Stimulated activated CD8-positive, alpha-beta memory T cell treated with anti-CD3 and anti-CD28 coated beads, Interleukin-4, amount 100 ng/mL, for 4 hours (primary cell): Measurements from ENCODE around the gene ESPL1.

Experiments
- DNase-seq, 2 donors: peaks; one replicate each; pipeline ENCODE4 v3.0.0-alpha.2; 2020; ENCODE audit warnings: low read depth in 2 of 2, low spot score in 1 of 2

Gene ESPL1

DNA sequence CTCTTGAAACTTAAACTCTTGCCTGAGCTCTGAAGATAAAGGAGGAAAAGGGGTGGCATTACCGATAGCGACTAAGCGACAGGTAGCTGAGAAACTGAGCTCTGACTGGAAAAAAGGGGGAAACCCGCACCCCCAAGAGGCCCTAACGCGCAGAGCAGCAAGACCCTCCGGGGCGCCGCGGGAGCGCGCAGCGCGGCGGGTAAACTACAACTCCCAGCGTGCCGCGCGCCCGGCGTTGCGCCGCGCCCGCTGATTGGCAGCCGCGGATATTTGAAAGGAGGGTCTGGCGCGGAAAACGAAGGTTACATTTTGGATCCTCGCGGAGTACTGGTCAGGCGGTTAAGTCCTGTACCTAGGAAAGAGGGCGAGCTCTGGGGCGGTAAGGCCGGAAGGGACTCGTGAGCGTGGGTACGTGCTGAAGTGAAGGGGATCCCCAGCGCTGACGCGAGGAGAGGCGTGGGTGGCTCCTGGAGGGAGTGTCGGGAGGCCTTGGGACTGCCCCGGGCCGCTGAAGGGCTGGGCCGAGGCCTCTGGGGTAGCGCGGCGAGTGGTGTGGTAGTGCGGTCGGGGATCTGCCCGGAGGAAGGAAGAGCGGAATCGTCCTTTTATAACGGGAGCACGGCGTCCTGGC, at the start of gene ESPL1:
ESPL1 (plus strand) TSS at position 301 of the 631 bp plus-strand sequence. CDS start 468 bp downstream, outside the sequence.
- DNase-seq, result peak; percentile 67 to 69

DNA sequence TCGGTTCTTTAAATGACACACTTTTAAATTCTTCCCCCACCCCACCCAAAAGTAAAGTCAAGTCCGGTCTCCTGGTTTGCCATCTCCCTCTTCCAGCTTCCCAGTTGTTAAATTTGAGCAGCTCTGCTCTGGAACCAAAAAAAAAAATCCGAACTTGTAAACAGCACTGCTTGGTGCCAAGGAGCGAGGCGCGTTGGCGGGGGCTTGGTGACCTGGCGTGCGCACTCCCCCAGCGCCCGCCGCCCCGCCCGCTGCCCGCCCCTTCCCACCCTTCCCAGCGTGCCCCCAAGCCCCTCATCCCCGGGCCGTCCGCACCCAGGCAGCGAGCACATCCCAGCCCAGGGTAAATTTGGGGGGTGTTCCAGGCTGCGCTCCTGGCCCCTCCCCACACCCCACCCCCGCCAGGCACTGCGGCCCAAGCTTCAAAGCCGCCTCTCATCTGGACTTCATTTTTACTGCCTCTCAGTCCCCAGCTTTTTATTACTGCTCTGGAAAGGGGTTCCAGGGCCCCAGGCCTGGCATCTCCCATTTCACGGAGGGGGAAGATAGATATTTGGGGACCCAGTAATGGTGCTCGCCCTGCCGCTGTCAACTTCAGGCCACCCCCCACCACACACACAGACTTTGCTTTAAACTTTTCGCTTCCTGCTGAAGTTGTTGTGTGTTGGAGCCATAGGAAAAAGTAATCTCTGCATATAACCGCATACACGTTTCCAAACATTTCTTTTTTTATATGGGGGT, 49.4 kb upstream of the ESPL1 start:
- DNase-seq, result no peak

DNA sequence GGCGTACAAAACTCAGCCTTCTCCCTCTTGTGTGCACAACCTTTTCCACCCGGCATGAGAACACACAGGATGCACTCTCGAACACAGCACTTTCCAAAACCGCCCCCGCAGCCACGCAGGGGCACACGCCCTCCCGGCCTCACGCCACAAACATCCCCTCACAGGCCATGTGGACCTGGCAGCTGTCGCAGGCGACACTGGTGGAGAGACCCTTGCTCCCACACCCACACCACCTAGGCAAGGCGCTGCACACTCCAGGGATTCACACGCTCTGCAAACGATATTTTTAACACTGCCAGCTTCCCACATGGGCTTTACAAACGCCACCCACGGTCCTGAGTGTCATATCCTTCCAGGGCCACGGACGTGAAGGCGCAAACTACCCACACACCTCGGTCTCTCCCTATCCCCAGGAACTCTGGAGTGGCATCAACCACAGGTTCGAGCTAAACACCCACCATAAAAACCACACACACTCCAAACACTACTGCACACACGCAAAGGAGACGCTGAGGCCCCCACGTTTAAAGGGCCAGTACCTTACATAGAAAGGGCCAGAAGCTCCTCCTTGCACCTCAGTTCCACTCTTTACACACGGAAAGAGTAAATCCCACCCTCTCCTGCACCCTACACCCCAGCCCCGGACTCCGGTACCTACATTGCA, 48.7 kb upstream of the ESPL1 start:
- peak; percentile 35 to 62 for DNase-seq

DNA sequence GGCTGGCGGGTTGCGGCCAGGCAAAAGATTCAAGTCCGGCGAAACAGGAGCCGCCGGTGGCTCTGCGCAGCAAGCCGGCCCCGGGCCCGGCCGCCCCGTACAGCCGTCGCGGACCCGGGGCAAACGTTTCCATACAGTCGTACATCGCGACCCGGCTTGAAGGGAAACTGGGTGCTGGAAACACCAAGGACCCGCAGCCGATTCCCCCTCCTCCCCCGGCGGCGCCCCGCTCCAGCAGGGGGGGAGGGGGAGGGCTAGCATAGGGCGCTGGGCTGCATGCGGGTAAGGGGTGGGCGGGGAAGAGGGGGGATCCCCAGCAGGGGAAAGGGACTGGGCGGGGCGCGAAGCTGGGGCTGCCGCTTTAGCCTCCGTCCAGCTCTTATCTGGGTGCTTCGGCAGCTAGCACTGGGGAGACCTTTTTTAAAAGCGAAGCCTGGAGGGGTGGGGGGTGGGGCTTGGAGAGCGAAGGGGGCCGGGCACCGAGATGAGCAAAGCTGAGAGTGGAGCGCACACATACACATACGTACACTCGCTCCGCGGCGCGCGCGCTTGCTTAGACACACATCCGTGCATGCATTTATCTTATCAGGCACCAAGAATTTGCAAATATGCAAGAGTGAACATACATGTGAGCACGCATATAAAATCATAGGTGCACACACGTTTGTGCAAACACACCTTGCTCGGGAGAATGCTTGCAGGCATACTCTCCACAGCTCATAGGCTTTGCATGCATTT, 48.0 kb upstream of the ESPL1 start:
- peak; percentile 40 to 54 for DNase-seq

DNA sequence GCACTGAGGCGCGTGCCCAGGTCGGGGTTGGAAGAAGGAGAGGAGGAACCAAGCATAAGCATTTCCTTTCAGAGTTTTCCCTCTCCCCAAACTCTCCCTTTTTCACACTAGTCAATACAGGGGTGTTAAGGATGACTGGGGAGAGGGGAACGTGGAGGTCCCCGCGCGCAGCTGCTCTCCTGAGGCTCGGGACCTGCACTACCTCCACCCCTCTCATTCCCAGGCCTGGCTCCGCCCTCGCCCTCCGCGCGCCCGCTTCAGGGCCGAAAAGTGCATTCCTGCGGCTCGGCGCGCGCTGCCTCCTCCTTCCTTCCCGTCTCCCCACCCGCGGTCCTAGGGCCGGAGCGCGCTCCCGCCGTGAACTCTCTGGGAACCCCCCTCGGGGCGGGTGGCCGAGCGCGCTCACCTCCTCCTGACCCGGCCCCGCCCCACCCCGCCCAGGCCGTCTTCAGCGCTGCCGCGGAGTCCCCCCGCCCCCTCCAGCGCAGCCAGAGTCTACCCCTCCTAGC, 47.4 kb upstream of the ESPL1 start:
- DNase-seq, result peak; percentile 37 to 68

DNA sequence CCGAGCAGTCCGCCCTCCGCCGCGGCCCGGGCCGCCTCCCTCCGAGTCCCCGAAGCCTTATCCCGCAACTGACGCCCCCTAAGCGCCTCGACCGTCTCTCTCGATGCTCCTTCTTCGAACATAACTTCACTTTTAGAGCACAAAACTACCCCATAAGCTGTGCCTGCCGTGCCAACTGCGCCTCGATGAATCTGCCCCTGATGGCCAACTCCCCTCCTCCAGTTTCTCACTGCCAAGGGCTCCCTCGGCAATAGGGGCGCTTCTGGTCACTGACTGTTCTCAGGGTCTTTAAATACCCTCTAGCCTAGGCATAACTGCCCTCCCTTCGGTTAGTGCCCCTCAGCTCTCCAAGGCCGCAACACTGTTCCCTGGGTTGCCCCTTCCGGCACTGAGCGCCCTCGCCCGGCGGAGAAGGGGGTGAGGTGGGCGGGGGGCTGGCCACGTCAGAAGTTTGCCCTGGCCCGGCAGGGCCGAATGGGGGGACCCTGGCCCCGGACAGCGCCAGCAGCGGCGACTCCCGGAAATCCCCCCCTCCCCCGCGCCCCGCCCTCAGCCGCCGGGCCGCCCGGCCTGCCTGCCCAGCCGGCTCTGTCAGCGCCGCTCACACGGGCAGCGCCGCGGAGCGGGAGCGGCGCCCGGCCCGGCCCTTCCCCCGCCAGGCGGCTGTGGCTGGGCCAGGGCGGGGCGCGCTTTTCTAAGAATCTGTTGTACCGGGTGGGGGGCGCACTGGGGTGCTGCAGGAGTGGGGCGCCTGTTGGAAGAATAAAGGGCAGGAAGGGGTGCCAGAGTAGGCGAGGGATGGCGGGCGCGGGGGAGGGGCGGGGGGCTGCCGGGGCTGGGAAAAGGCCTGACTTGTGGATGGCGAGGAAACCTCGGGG, 46.7 kb upstream of the ESPL1 start:
- DNase-seq, result no peak

DNA sequence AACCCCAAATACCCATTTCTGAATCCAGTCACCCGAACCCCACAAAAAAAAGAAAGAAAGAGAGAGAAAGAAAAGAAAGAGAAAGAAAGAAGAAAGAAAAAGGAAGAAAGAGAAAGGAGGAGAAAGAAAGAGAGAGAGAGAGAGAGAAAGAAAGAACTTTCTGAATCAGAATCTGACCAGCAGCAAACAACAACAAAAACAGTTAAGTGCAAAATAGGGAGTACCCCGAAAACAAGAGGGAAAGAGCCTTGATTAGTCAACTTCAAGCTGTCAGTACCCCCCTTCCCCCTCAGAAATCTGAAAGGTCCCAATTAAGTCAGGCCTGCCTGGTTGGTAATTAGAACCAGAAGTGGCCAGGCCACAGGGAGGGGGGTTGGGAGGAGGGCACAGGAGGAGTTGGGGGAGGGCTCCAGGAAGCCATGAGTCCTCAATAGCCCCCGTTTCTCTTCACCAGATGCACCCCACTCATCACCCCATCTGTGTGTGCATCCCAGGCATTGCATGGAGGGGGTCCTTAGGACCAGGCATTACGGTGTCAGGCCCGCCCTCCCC, 45.9 kb upstream of the ESPL1 start:
- DNase-seq, result no peak

DNA sequence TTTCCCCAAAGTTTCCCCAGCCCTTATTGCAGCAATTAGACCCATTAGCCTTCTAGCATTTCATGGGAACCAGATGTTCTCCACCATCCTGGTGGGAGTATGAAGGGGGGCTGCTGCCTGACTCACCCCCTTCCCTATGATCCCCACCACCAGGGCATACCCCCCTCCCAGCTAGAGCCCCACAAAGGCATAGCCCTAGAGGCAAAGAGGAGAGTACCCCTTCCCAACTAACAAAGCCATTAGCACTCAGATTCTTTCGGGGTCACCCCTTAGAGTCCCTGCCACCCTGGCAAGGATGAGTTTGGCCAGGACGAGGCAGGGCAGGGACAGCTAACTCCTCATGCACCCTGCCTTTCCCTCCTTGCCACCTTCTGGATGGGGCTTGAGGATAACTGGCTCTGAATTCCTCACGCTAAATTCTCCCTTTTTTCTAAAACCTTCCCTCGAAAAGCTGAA, 45.3 kb upstream of the ESPL1 start:
- no peak for DNase-seq

DNA sequence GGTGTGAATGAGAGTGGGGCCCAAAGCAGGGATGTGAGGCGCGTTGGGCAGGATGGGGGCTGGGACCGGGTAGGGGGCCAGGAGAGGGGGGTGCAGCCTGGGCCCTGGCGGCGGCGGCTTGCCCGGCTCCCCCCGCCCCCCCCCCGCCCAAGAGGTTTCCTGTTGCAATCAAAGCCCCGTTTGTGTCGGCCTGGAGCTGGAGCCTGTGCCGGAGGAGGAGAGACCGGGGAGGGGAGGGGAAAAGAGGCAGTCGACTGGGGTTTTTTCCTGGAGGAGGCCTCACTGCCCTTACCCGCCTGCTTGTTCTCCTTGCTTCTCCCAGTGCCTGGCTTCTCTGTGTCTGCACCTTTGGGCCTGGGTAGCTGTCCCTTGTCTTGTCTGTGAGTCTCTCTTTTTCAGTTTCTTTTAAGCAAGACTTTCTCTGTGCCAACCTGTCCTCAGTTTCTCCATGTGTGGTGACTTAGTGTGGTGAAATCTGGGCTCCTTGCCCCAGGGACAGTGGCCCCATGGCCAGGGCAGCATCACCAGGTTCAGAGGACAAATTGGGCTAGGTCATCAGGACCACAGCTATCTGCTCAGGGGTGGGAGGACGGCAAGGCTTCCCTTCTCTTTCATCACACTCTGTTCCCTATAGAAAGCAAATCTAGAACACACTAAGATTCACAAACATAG, 44.6 kb upstream of the ESPL1 start:
- DNase-seq, result no peak

DNA sequence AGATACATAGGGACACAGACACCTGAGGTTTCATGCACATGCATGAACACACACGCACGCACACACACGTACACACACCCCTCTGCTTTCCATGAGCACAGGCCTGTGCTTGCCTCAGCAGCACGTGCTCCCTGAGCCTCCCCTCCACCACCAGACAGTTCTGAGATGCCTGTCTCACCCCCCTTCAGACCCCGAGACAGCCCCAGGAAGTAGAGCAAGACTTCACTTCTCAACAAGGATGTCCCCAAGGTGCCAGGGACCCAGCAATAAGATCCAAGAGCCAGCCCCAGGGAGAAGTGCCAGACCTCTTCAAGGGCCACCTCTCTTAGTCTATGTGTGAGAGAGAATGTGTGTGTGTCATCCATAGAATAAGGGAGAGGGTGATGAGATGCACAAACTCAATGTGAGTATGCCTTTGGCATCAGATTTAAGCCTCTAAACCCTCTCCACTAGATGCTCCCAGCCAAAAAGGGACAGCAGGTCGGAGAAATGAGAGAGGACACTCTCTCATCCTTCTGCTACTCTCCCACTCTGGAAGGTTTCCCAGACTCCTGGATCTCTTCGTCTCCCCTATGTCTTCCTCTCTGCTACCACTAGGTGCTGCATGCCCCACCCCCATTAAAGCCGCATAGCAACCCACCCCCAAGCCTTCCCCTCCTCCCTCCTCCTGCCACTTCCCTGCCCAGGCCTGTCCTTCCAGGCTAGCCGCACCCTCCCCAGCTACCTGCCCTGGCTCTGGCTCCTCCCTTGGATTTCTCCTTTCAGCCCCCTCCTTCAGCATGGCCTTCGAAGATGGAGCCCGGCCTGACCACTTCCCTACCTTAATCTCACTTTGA, 43.8 kb upstream of the ESPL1 start:
- no peak for DNase-seq

DNA sequence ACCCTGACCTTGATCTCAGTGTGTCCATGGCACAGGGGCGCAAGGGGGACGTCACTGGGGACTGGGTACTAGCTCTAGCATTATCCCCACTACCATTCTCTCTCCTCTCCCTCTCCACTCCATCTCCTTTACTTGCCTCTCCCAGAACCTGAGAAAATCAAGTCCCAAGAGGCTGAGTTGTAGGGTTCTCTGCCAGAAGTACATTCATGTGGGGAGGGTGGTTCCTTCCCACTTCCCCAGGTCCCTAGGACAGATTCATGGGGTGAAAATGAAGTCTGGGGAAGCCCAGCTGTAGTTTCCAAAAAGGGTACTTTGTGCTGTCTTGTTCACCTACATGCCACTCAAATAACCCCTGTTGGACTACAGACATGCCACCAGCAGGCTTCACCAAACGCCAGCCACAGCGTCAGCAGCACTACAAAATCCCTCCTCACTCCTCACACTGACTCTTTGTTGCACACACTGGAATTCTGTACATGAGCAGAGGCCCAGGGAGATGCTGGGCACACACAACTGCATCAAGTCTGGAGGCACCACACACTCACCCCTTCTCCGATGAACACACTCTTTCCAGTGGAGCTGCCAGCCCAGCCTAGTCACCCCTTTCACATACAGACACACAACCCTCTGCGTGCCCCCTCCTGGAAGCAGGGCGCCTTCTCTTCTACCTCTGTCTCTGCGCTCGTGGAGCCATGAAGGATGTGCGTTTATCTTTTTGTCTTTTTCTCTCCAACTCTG, 43.0 kb upstream of the ESPL1 start:
- no peak for DNase-seq

DNA sequence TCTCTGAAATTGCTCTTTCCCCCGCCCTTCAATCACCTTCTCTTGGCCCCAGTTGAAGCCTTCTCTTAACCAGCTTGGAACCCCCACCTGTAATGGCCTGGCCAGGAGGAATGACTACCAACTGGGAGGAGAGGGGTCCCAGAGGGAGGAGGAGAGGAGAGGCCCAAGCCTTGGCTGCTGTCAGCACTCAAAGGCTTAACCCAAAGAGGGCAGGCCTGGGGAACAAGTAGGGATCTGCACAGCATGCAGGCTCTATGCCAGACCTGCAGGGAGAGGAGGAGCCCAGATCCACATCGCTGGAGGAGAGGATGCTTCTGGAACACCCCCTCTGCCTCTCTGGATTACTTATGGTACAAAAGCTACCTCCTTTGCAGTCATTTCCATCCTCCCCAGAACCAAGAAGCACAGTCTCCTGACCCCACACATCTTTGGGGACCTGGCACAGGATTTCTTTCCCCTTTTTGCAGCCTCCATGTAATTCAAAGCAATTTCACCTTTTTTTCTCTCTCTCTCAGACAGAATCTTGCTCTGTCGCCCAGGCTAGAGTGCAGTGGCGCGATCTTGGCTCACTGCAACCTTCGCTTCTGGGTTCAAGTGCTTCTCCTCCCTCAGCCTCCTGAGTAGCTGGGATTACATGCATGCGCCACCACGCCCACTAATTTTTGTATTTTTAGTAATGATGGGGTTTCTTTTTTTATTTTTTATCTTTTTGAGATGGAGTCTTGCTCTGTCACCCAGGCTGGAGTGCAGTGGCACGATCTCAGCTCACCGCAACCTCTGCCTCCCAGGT, 42.3 kb upstream of the ESPL1 start:
- DNase-seq, result no peak

DNA sequence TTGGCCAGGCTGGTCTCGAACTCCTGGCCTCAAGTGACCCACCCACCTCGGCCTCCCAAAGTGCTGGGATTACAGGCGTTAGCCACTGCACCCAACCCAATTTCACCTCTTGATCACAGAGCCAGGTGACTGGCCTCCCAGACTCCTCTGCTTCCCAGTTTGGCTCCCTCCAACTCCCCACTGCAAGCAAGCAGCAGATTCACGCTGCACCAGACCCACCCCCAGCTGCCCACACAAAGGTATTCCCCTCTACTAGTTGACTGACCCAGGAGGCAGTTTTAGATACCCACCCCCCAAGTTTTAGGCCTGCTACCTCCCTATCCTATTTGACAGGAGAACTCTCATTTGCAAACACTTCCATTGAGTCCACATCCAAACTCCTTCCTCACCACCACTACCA, 41.3 kb upstream of the ESPL1 start:
- DNase-seq, result no peak

DNA sequence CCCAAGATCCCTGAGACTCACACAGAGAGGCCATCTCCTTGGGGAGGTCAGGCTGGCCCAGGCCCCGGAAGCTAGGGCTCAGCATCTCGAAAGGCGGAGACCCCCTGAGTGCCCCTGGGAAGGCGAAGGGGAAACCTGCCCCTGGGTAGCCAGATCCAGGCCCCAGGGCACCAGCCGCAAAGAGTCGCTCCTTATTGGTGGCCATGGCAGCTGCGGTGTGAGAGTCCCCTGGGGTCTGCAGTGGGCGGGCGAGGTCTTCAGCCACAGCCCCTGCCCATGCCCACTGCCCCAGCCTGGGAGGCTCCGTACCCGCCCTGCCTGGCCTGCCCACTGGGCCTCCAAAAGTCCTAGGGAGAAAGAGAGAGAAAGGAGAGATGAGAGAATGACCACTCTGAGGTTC, 40.8 kb upstream of the ESPL1 start:
- DNase-seq, result no peak

DNA sequence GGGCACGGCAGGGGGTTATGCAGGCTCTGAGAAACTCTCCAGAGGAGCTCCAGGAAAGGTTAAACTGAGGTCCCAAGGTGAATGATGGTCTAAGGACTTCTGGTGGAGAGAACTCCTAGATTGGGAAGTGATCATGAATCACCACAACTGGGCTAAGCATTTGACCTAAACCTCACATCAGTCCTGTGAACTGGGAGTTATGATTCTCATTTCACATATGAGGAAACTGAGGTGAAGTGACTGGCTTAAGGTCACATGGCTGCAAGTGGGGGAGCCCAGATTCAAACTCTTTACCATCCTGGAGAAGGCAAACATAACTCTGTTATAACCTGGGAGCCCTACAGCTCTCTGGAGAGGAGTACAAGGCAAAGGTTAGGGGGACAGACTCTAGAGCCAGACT, 40.3 kb upstream of the ESPL1 start:
- DNase-seq, result no peak

DNA sequence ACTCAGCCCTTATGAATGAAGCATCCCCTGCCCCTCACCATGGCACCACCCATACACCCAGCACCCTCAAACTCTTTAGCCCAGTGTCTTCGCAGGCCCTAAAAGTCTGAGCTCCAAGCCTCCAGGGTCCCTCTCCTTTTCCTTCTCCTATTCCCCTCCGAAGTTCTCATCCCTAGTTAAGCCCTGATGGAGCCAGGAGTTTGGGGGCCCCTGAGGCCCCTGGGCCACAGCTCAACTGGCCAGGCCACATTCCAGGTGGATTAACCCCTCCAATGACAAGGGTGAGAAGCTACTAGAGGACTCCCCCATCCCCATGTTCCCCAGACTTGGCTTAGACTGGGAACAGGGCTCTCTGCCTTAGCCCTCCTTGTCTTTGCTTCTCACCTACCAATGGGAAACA, 38.6 kb upstream of the ESPL1 start:
- no peak for DNase-seq
